DND-41 (cell line): ENCODE results near the gene FAM89A.

Experiments used
- ATAC-seq: fragments of 200-7000 bp; cut with Tn5 transposase; 3 replicates; pipeline ENCODE4 v1.9.1; 2021; ENCODE audit warnings: low read depth; ENCODE audit not compliant: insufficient read depth
- DNase-seq: peaks from one replicate; pipeline ENCODE4 v3.0.0-alpha.2; 2020
- H2AFZ ChIP-seq: 2 replicates; pipeline ENCODE4 v1.6.0; 2012; ENCODE audit warnings: low read depth, low read length
- H3K27ac ChIP-seq: 2 replicates; pipeline ENCODE4 v1.5.1; 2012; ENCODE audit warnings: low read length, inconsistent platforms
- H3K27me3 ChIP-seq: fragments of 200-600 bp; sonication (generic); 2 replicates; pipeline ENCODE4 v1.6.0; 2012; ENCODE audit warnings: low read length, mild to moderate bottlenecking, inconsistent platforms; ENCODE audit not compliant: insufficient read depth, poor library complexity
- H3K36me3 ChIP-seq: 2 replicates; pipeline ENCODE4 v1.5.1; 2012; ENCODE audit warnings: low read length, inconsistent platforms; ENCODE audit not compliant: insufficient read depth
- H3K4me1 ChIP-seq: 2 replicates; pipeline ENCODE4 v1.5.1; 2012; ENCODE audit warnings: mild to moderate bottlenecking, low read length; ENCODE audit not compliant: insufficient read depth
- H3K4me2 ChIP-seq: 2 replicates; pipeline ENCODE4 v1.6.0; 2012; ENCODE audit warnings: mild to moderate bottlenecking, moderate library complexity, low read length, inconsistent platforms; ENCODE audit not compliant: insufficient read depth
- H3K4me3 ChIP-seq, 2 experiments: fragments of 200-600 bp in 1 of 2; shearing (Covaris generic) in 1 of 2; 2 replicates each; pipeline ENCODE4 v1.5.1; 2012 to 2016; ENCODE audit warnings: inconsistent platforms in 2 of 2, low read length in 2 of 2, mild to moderate bottlenecking in 2 of 2, low read depth in 1 of 2, moderate library complexity in 1 of 2
- H3K79me2 ChIP-seq: 2 replicates; pipeline ENCODE4 v1.6.0; 2012; ENCODE audit warnings: low read length, inconsistent platforms; ENCODE audit not compliant: insufficient read depth
- H3K9ac ChIP-seq: 2 replicates; pipeline ENCODE4 v1.6.0; 2012; ENCODE audit warnings: low read depth, mild to moderate bottlenecking, inconsistent platforms, low read length, moderate library complexity
- H3K9me3 ChIP-seq: 2 replicates; pipeline ENCODE4 v1.5.1; 2012; ENCODE audit warnings: low read length, moderate library complexity, mild to moderate bottlenecking, inconsistent platforms; ENCODE audit not compliant: insufficient read depth, severe bottlenecking
- H4K20me1 ChIP-seq: 2 replicates; pipeline ENCODE4 v1.6.0; 2012; ENCODE audit warnings: low read length; ENCODE audit not compliant: insufficient read depth
- CTCF ChIP-seq: IDR thresholded peaks from 2 replicates; pipeline ENCODE4 v1.5.1; 2012; ENCODE audit warnings: borderline replicate concordance, low read length, moderate library complexity, mild to moderate bottlenecking; ENCODE audit not compliant: poor library complexity, severe bottlenecking; ENCODE audit errors: extremely low read depth
- EZH2 ChIP-seq: IDR thresholded peaks from 3 replicates; pipeline ENCODE4 v1.6.1; 2012; ENCODE audit warnings: borderline replicate concordance, low read depth, mild to moderate bottlenecking, moderate library complexity, low read length, inconsistent platforms; ENCODE audit not compliant: severe bottlenecking

The FAM89A gene

DNA sequence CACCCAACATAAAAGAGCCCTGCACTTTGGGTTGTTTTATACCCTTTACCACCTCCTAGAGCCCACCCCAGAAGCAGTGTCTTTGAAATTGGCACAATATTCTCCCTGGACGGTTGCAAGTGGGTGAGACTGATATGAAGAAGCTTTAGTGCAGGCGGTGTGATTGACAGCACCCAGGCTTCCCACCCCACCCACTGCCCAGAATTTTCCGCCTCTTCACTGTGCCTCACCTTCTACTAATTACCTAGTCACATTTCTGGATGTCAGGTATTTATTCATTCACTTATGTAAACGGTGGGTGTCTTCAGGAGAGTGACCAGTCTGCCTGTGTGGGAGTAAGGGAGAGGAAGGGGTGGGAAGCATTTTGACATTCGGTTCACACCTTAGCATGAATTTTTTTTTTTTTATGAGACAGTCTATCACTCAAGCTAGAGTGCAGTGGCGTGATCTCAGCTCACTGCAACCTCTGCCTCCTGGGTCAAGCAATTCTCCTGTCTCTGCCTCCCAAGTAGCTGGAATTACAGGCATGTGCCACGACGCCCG is 1.7 kb upstream of the FAM89A start:
- DNase-seq, result no peak
- Histone ChIP-seq H3K79me2 (no peaks in the 10 kb centered on the region), H3K4me3 (no peak overlapping the region), H3K27me3 (peaks cover 9% of the 10 kb centered on the region), H3K4me2 (no peak overlapping the region), H3K9ac (no peak overlapping the region), H4K20me1 (no peaks in the 10 kb centered on the region), H3K27ac (no peak overlapping the region), H2AFZ (no peak overlapping the region), H3K4me1 (peaks cover 11% of the 10 kb centered on the region), H3K9me3 (peaks cover 3% of the 10 kb centered on the region), H3K36me3 (no peaks in the 10 kb centered on the region)
- TF ChIP-seq CTCF, result no peak
- no peak for TF ChIP-seq EZH2
- no peak for ATAC-seq

- no peak for DNase-seq
Measured at GRCh38 chr1:231040800-231041718, 1.0 kb upstream of the FAM89A start.

DNA sequence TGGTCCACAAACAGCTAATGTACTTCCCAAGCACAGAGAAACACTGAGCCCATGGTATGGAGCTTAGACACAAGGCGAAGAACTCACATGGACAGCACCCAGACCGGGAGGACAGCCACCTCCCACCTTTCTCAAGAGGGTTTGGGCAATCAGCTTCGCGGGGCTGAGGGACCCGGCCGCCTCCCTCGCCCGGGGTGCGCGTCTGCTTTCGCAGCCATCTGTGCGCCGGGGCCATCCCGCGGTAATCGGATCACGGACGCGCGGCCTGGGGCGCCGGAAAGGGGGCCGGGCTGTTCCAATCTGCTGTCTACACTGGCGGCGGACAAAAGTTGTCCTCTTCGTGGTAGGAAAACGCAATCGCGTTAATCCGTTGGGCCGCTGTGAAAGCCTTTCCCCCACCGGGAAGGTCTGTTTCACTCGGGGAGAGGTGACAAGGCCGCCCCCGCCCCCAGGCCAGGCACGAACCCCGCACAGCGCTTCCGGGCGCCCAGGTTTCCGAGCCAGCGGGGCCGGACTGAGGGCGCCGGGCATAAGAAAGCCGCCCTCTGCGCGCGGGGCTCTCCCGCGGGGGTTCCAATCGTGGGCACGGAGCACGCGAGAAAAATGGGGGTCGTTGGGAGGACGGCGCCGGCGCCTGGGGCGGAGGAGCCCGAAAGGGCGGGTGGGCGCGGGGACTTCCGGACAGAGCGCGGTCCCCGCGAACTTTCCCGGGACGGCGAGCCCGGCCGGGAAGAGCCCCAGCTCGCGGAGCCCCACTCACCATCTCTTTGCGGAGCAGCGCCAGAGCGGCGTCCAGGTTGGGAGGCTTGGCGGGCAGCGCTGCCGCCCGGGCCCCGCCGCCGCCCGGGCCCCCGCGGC is 664 bp downstream of the FAM89A start:
- Histone ChIP-seq H3K4me2 (peak overlapping the region; percentile 79), H4K20me1 (no peaks in the 10 kb centered on the region), H3K27ac (no peak overlapping the region), H2AFZ (peak overlapping the region; percentile 48), H3K79me2 (no peaks in the 10 kb centered on the region), H3K27me3 (no peaks in the 10 kb centered on the region), H3K9ac (peak overlapping the region; percentile 60), H3K4me1 (peaks cover 11% of the 10 kb centered on the region), H3K36me3 (no peaks in the 10 kb centered on the region), H3K9me3 (no peaks in the 10 kb centered on the region), H3K4me3 (peak overlapping the region; percentile 47 to 64)
- DNase-seq (peak; percentile 27), ATAC-seq (peak; percentile 50)
- TF ChIP-seq EZH2, result peak; percentile 49
- TF ChIP-seq CTCF, result no peak

More at GRCh38 chr1:231040800-231041718, 1.0 kb upstream of the FAM89A start:
- H3K4me3 ChIP-seq, result no peak overlapping the region
- H3K79me2 ChIP-seq, result no peaks in the 10 kb centered on the region
- no peak overlapping the region for H3K9ac ChIP-seq
- H3K4me2 ChIP-seq, result no peak overlapping the region
- H4K20me1 ChIP-seq, result no peaks in the 10 kb centered on the region
- H3K27me3 ChIP-seq, result peaks cover 6% of the 10 kb centered on the region
- H3K36me3 ChIP-seq, result no peaks in the 10 kb centered on the region
- peaks cover 11% of the 10 kb centered on the region for H3K4me1 ChIP-seq
- H3K9me3 ChIP-seq, result peaks cover 3% of the 10 kb centered on the region
- TF ChIP-seq CTCF (no peak), EZH2 (no peak)
- no peak overlapping the region for H2AFZ ChIP-seq
- ATAC-seq, result no peak
- H3K27ac ChIP-seq, result no peak overlapping the region
